Retinal pigment epithelial cell (primary cell): ENCODE data around the gene OGDH.

Experiments
- DNase-seq: peaks from one replicate; pipeline ENCODE4 v3.0.0-alpha.2; 2010; ENCODE audit warnings: low read depth
- H3K4me3 ChIP-seq: 2 replicates; pipeline ENCODE4 v1.5.1; 2011; ENCODE audit warnings: mild to moderate bottlenecking, low read length, control low read depth, moderate library complexity
- CTCF ChIP-seq: conservative IDR thresholded peaks from 2 replicates; pipeline ENCODE4 v1.5.1; 2011; ENCODE audit warnings: low read depth, low read length, control low read depth, inconsistent platforms

OGDH gene

GRCh38 chr7:44743750-44744149 is 137.3 kb downstream of the OGDH start:
- no peak for TF ChIP-seq CTCF
- H3K4me3 ChIP-seq = no peak overlapping the region
- no peak for DNase-seq

- DNase-seq = peak; percentile 42
- no peak for TF ChIP-seq CTCF
- peak within 1 kb of the TSS; percentile 80 for H3K4me3 ChIP-seq
These were observed 141.9 kb downstream of the OGDH start, which contains the start of gene ZMIZ2 for GRCh38 chr7:44748045-44748947. ZMIZ2 (plus strand) TSS chr7:44748847; CDS start chr7:44756250, 7,403 bp downstream.

- peak overlapping the region; percentile 80 for H3K4me3 ChIP-seq
- DNase-seq = no peak
- TF ChIP-seq CTCF = no peak
These were observed 142.7 kb downstream of the OGDH start for GRCh38 chr7:44748948-44749731.

- peak overlapping the region; percentile 80 for H3K4me3 ChIP-seq
- no peak for DNase-seq
- no peak for TF ChIP-seq CTCF
These were observed 143.6 kb downstream of the OGDH start for GRCh38 chr7:44749992-44750391.

GRCh38 chr7:44750424-44750823 is 144.0 kb downstream of the OGDH start:
- H3K4me3 ChIP-seq = no peak overlapping the region

GRCh38 chr7:44750921-44751571 is 144.6 kb downstream of the OGDH start:
- no peak for DNase-seq
- TF ChIP-seq CTCF = no peak
- H3K4me3 ChIP-seq = no peak overlapping the region

More at GRCh38 chr7:44750424-44750823, 144.0 kb downstream of the OGDH start:
- no peak for DNase-seq
- no peak for TF ChIP-seq CTCF
